Measurements from ENCODE around the gene TRIM59.

GRCh38 chr3:160451602-160452001 lies 2.0 kb upstream of the TRIM59 start:
- TF ChIP-seq CTCF (IDR thresholded peaks at IDR 0.05 in 8 of 11, conservative IDR thresholded peaks at IDR 0.05 in 3 of 11) (no peak), POLR2AphosphoS5 (IDR thresholded peaks at IDR 0.05) (no peak)
